ENCODE measurements around the gene MAP2K3.

Gene MAP2K3

GRCh38 chr17:21247552-21248258, 36.8 kb upstream of the MAP2K3 start:
- no peak for DNase-seq
- H3K27me3 ChIP-seq (ENCODE audit: insufficient read depth, low read depth, severe bottlenecking): no peaks in the 10 kb centered on the region
- no peaks in the 10 kb centered on the region for H3K9me3 ChIP-seq (ENCODE audit: severe bottlenecking)
- no peak overlapping the region for H3K4me3 ChIP-seq (ENCODE audit: low read depth, low read length)
- no peaks in the 10 kb centered on the region for H3K36me3 ChIP-seq
- no peak overlapping the region for H3K27ac ChIP-seq
- TF ChIP-seq, protein P1, sequence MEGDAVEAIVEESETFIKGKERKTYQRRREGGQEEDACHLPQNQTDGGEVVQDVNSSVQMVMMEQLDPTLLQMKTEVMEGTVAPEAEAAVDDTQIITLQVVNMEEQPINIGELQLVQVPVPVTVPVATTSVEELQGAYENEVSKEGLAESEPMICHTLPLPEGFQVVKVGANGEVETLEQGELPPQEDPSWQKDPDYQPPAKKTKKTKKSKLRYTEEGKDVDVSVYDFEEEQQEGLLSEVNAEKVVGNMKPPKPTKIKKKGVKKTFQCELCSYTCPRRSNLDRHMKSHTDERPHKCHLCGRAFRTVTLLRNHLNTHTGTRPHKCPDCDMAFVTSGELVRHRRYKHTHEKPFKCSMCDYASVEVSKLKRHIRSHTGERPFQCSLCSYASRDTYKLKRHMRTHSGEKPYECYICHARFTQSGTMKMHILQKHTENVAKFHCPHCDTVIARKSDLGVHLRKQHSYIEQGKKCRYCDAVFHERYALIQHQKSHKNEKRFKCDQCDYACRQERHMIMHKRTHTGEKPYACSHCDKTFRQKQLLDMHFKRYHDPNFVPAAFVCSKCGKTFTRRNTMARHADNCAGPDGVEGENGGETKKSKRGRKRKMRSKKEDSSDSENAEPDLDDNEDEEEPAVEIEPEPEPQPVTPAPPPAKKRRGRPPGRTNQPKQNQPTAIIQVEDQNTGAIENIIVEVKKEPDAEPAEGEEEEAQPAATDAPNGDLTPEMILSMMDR (IDR thresholded peaks at IDR 0.05; ENCODE audit: low read depth, low read length): no peak

GRCh38 chr17:21248500-21248899, 36.0 kb upstream of the MAP2K3 start:
- TF ChIP-seq, protein P1 (IDR thresholded peaks at IDR 0.05; ENCODE audit: low read depth, low read length): no peak
- Histone ChIP-seq H3K36me3 (no peaks in the 10 kb centered on the region), H3K27ac (no peak overlapping the region), H3K27me3 (ENCODE audit: insufficient read depth, low read depth, severe bottlenecking) (no peaks in the 10 kb centered on the region), H3K4me3 (ENCODE audit: low read depth, low read length) (no peak overlapping the region), H3K9me3 (ENCODE audit: severe bottlenecking) (no peaks in the 10 kb centered on the region)
- no peak for DNase-seq

DNA sequence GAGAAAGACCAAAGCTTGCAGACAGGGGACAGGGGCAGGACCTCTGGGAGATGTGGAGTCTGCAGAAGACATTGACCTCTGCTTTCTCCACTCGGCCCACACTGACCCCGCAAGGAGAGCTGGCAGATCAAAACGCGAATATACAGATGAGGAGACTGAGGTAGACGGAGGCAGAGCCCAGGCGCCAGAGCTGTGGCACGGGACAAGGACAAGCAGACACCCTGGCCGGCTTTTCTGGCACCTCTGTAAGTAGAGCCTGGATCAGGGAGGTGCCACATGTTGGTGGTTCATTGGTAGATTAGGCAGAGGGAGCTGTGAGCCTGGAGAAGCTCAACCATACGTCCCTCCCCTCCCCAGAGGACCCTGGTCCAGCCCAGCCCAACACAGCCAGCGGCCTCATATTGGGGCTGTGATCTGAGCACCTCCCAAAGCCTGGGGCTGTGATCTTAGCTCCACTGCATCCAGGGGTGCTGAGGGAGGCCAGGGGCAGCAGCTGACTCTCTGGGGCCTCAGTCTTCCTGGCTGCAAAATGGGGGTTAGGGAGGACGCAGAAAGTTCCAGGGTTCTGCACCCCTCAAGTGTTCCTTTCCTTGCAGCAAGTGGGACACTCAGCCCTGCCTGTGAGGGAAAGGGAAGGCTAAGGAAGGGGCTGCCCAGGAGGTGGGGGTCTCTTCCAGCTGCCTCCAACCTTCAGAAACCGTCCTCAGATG, 35.3 kb upstream of the MAP2K3 start:
- no peaks in the 10 kb centered on the region for H3K36me3 ChIP-seq
- TF ChIP-seq, protein P1 (IDR thresholded peaks at IDR 0.05; ENCODE audit: low read depth, low read length): no peak
- no peak overlapping the region for H3K27ac ChIP-seq
- no peak overlapping the region for H3K4me3 ChIP-seq (ENCODE audit: low read depth, low read length)
- DNase-seq: no peak
- no peaks in the 10 kb centered on the region for H3K9me3 ChIP-seq (ENCODE audit: severe bottlenecking)
- no peaks in the 10 kb centered on the region for H3K27me3 ChIP-seq (ENCODE audit: insufficient read depth, low read depth, severe bottlenecking)

- no peaks in the 10 kb centered on the region for H3K27me3 ChIP-seq (ENCODE audit: insufficient read depth, low read depth, severe bottlenecking)
- no peak overlapping the region for H3K4me3 ChIP-seq (ENCODE audit: low read depth, low read length)
- no peak for DNase-seq
- TF ChIP-seq, protein P1 (IDR thresholded peaks at IDR 0.05; ENCODE audit: low read depth, low read length): 0 out of 2 replicates have a peak, but pooled peaks have one; percentile 9
- H3K36me3 ChIP-seq: no peaks in the 10 kb centered on the region
- no peak overlapping the region for H3K27ac ChIP-seq
- H3K9me3 ChIP-seq (ENCODE audit: severe bottlenecking): no peaks in the 10 kb centered on the region
These were observed 34.4 kb upstream of the MAP2K3 start for GRCh38 chr17:21249920-21250703.

DNA sequence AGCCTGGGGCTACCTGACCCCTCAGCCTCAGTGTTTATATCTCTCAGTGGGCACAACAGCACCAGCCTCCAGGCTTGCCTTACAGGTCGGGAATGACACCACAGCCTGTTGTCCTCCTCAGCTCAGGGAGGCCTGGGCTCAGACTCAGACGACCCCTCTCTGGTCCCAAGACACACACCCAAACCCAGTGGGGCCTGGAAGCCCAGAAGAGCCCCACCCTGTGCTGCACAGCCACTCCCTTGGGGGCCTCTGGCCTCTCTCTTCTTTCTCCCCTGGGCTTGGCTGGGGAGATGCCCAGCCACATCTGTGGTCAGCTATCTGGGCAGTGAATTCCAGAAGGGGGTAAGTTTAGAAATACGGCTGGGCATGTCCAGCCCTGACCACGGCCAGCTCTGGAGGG, 33.7 kb upstream of the MAP2K3 start:
- TF ChIP-seq, protein P1 (IDR thresholded peaks at IDR 0.05; ENCODE audit: low read depth, low read length): no peak
- Histone ChIP-seq H3K4me3 (ENCODE audit: low read depth, low read length) (no peak overlapping the region), H3K36me3 (no peaks in the 10 kb centered on the region), H3K27ac (no peak overlapping the region), H3K9me3 (ENCODE audit: severe bottlenecking) (no peaks in the 10 kb centered on the region), H3K27me3 (ENCODE audit: insufficient read depth, low read depth, severe bottlenecking) (no peaks in the 10 kb centered on the region)
- DNase-seq: no peak

Data from WERI-Rb-1 (cell line).